GM18502 (cell line): ENCODE results near the gene COL11A1.
"Not testable (repeated sequence)": the region's sequence is repeated elsewhere in the genome, so short reads cannot be mapped to it uniquely, and the experiment has no call there.

Source experiments
- ATAC-seq: cut with Tn5 transposase; IDR thresholded peaks from one replicate; pipeline ENCODE4 v1.9.1; 2021; ENCODE audit warnings: mild to moderate bottlenecking; ENCODE audit not compliant: unreplicated experiment, poor library complexity

COL11A1 gene

GRCh38 chr1:102842606-102843005 is 265.7 kb downstream of the COL11A1 start:
- ATAC-seq = no peak

- ATAC-seq = no peak
Observed at GRCh38 chr1:102840741-102841140, 267.6 kb downstream of the COL11A1 start.

DNA sequence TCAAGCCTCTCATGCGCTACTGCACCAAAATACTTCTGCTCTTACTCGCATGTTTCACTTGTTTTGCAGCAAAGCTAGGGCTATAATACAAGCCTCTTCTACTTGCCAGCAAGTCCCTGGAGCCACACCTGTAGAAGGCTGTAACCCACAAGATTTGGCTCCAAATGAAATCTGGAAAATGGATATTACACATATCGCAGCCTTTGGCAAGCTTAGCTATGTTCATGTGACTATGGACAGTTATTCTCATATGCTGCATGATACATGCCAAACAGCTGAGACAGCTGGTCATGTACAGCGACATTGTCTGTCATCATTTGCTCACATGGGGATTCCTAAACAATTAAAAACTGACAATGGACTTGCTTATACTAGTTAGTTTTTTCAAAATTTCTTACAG is 270.3 kb downstream of the COL11A1 start:
- ATAC-seq = no peak

- no peak for ATAC-seq
Observed at GRCh38 chr1:102837551-102837950, 270.8 kb downstream of the COL11A1 start.

- ATAC-seq = no peak
Observed at GRCh38 chr1:102836991-102837390, 271.3 kb downstream of the COL11A1 start.

GRCh38 chr1:102834688-102835320 is 273.5 kb downstream of the COL11A1 start:
- ATAC-seq = no peak

DNA sequence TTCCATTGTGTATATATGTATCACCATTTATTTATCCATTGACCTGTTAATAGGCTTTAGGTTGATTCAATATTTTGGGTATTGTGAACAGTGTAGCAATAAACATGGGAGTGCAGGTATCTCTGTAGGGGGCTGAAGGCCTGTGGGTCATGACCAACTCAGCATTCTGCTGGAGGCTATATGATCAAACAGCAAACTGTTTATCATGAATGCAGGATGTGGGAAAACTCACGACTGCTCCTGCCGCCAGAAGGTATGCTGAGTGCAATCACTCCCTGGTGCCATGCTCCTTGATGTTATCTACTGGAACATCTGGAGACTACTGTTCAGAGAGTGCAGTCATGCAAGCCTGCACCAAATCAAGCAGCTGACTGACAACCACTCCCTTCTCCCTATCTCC is 275.2 kb downstream of the COL11A1 start:
- no peak for ATAC-seq

DNA sequence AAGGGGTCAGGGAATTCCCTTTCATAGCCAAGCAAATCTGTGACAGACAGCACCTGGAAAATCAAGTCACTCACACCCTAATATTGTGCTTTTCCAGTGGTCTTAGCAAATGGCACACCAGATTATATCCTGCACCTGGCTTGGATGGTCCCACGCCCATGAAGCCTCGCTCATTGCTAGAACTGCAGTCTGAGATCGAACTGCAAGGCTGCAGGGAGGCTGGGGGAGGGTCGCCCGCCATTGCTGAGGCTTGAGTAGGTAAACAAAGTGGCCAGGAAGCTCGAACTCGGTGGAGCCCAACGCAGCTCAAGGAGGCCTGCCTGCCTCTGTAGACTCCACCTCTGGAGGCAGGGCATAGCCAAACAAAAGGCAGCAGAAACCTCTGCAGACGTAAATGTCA is 281.6 kb downstream of the COL11A1 start:
- ATAC-seq = not testable (repeated sequence)
